HFFc6 (cell line): ENCODE measurements around the gene ZNF337. TPM values are rescaled to one million over a fixed set of nuclear protein-coding genes. Genes with fewer than 3 reads are reported as not detected.
"Not testable (repeated sequence)": the region's sequence is repeated elsewhere in the genome, so short reads cannot be mapped to it uniquely, and the experiment has no call there.

Experiments
- DNase-seq: peaks from one replicate; pipeline ENCODE4 v3.0.0-alpha.2; 2018
- H3K27ac Mint-ChIP-seq: 2 replicates; pipeline ENCODE4 v1.8.0; 2020; ENCODE audit warnings: mild to moderate bottlenecking, mixed read lengths
- H3K27me3 Mint-ChIP-seq: 2 replicates; pipeline ENCODE4 v1.8.0; 2021; ENCODE audit warnings: mild to moderate bottlenecking, moderate library complexity, mixed read lengths; ENCODE audit not compliant: insufficient read depth
- H3K36me3 Mint-ChIP-seq: 2 replicates; pipeline ENCODE4 v1.8.0; 2021; ENCODE audit warnings: low read depth, mixed read lengths
- H3K4me1 Mint-ChIP-seq: 2 replicates; pipeline ENCODE4 v1.8.0; 2020; ENCODE audit warnings: low read depth, mixed read lengths
- H3K4me3 Mint-ChIP-seq: 2 replicates; pipeline ENCODE4 v1.8.0; 2020; ENCODE audit warnings: mild to moderate bottlenecking, moderate library complexity, mixed read lengths
- H3K9me3 Mint-ChIP-seq: 2 replicates; pipeline ENCODE4 v1.8.0; 2020; ENCODE audit warnings: mild to moderate bottlenecking, mixed read lengths
- total RNA-seq, 6 experiments: library from RNA; stranded (reverse); fragmentation: NEBNext Ultra II Directional; extraction: Animal tissue kit (Norgen Biotek cat#: 25700); gene quantifications; 2 replicates in 1 of 6; 3 replicates in 5 of 6; pipeline ENCODE4 v1.2.3, GENCODE V29; 2021
- TF ChIP-seq, protein P1 (sequence below): fragments of 200-600 bp; sonication (generic); IDR thresholded peaks from 2 replicates; pipeline ENCODE4 v1.5.0; 2021; ENCODE audit warnings: antibody characterized with exemption, mild to moderate bottlenecking

The ZNF337 gene
- total RNA-seq, 6 experiments from 2014 or later, result 8.2 to 11.3 (median 9.2) TPM

DNA sequence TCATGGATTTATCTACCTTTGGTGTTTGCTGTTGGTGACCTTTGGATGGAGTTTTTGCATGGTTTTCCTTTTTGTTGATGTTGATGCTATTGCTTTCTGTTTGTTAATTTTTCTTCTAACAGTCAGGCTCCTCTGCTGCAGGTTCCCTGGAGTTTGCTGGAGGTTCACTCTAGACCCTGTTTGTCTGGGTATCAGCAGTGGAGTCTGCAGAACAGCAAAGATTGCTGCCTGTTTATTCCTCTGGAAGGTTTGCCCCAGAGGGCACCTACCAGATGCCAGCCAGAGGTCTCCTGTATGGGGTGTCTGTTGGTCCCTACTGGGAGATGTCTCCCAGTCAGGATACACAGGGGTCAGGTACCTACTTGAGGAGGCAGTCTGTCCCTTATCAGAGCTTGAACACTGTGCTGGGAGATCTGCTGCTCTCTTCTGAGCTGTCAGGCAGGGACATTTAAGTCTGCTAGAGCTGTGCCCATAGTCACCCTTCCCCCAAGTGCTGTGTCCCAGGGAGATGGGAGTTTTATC is 9.2 kb upstream of the ZNF337 start:
- Mint-ChIP-seq H3K9me3 (peaks cover 7% of the 10 kb centered on the region), H3K36me3 (peaks cover 14% of the 10 kb centered on the region)

DNA sequence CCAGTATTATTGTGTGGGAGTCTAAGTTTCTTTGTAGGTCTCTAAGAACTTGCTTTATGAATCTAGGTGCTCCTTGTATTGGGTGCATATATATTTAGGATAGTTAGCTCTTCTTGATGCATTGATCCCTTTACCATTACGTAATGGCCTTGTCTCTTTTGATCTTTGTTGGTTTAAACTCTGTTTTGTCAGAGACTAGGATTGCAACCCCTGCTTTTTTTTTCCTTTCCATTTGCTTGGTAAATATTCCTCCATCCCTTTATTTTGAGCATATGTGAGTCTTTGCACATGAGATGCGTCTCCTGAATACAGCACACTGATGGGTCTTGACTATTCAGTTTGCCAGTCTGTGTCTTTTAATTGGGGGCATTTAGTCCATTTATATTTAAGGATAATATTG is 7.7 kb upstream of the ZNF337 start:
- H3K4me3 Mint-ChIP-seq, H3K27ac Mint-ChIP-seq, H3K27me3 Mint-ChIP-seq, DNase-seq, H3K4me1 Mint-ChIP-seq: not testable (repeated sequence)
- peaks cover 30% of the 10 kb centered on the region for H3K36me3 Mint-ChIP-seq
- H3K9me3 Mint-ChIP-seq, result peaks cover 23% of the 10 kb centered on the region

More for the DNA sequence above, 9.2 kb upstream of the ZNF337 start:
- H3K27me3 Mint-ChIP-seq, result no peaks in the 10 kb centered on the region; the same call in none of the 2 replicates
- no peak overlapping the region for H3K27ac Mint-ChIP-seq
- no peak for DNase-seq
- H3K4me1 Mint-ChIP-seq, result no peaks in the 10 kb centered on the region; the same call in 1 of the 2 replicates
- TF ChIP-seq, protein P1, sequence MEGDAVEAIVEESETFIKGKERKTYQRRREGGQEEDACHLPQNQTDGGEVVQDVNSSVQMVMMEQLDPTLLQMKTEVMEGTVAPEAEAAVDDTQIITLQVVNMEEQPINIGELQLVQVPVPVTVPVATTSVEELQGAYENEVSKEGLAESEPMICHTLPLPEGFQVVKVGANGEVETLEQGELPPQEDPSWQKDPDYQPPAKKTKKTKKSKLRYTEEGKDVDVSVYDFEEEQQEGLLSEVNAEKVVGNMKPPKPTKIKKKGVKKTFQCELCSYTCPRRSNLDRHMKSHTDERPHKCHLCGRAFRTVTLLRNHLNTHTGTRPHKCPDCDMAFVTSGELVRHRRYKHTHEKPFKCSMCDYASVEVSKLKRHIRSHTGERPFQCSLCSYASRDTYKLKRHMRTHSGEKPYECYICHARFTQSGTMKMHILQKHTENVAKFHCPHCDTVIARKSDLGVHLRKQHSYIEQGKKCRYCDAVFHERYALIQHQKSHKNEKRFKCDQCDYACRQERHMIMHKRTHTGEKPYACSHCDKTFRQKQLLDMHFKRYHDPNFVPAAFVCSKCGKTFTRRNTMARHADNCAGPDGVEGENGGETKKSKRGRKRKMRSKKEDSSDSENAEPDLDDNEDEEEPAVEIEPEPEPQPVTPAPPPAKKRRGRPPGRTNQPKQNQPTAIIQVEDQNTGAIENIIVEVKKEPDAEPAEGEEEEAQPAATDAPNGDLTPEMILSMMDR, result no peak
- H3K4me3 Mint-ChIP-seq, result no peak overlapping the region

DNA sequence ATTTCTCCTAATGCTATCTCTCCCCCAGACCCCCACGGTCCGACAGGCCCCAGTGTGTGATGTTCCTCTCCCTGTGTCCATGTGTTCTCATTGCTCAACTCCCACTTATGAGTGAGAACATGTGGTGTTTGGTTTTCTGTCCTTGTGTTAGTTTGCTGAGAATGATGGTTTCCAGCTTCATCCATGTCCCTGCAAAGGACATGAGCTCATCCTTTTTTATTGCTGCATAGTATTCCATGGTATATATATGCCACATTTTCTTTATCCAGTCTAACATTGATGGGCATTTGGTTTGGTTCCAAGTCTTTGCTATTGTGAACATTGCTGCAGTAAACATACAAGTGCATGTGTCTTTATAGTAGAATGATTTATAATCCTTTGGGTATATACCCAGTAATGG is 4.2 kb upstream of the ZNF337 start:
- H3K36me3 Mint-ChIP-seq, result peaks cover 34% of the 10 kb centered on the region
- not testable (repeated sequence) for H3K27me3 Mint-ChIP-seq, H3K4me3 Mint-ChIP-seq, DNase-seq, H3K27ac Mint-ChIP-seq
- H3K4me1 Mint-ChIP-seq, result peaks cover 12% of the 10 kb centered on the region
- H3K9me3 Mint-ChIP-seq, result peaks cover 32% of the 10 kb centered on the region

DNA sequence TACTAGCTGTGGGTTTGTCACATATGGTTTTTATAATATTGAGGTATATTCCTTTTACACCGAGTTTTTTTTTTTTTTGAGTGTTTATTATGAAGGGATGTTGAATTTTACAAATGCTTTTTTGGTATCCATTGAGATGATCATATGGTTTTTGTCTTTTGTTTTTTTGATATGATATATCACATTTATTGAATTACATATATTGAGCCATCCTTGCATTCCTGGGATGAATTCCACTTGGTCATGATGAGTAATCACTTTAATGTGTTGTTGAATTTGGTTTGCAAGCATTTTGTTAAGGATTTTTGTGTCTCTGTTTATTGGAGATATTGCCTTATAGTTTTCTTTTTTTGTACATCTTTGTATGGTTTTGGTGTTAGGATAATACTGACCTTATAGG is 3.3 kb upstream of the ZNF337 start:
- H3K4me1 Mint-ChIP-seq, result peaks cover 20% of the 10 kb centered on the region
- H3K9me3 Mint-ChIP-seq, result peaks cover 32% of the 10 kb centered on the region
- H3K27me3 Mint-ChIP-seq, result no peaks in the 10 kb centered on the region; the same call in none of the 2 replicates
- H3K27ac Mint-ChIP-seq, result no peak overlapping the region
- H3K4me3 Mint-ChIP-seq, result no peak overlapping the region
- TF ChIP-seq, protein P1, result no peak
- peaks cover 34% of the 10 kb centered on the region for H3K36me3 Mint-ChIP-seq
- peak; percentile 11 for DNase-seq

DNA sequence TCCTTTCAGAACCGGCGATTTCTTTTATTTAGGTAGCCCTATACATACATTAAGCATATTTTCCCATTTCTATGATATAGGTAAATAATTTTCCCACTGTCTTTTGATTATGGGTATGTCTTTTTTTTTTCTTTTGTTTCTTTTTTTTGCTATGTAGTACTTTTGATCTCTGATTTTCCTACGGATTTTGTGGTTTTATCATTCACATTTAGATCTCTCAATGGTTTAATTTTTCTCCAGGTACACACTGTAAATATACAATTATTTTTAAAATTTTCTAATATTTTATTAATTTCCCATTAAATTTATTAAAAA is 436 bp upstream of the ZNF337 start:
- TF ChIP-seq, protein P1, result no peak
- Mint-ChIP-seq H3K4me3 (peak overlapping the region; percentile 92), H3K27ac (peak overlapping the region; percentile 86), H3K27me3 (no peaks in the 10 kb centered on the region), H3K9me3 (peaks cover 32% of the 10 kb centered on the region), H3K4me1 (peaks cover 39% of the 10 kb centered on the region), H3K36me3 (peaks cover 35% of the 10 kb centered on the region)
- no peak for DNase-seq

DNA sequence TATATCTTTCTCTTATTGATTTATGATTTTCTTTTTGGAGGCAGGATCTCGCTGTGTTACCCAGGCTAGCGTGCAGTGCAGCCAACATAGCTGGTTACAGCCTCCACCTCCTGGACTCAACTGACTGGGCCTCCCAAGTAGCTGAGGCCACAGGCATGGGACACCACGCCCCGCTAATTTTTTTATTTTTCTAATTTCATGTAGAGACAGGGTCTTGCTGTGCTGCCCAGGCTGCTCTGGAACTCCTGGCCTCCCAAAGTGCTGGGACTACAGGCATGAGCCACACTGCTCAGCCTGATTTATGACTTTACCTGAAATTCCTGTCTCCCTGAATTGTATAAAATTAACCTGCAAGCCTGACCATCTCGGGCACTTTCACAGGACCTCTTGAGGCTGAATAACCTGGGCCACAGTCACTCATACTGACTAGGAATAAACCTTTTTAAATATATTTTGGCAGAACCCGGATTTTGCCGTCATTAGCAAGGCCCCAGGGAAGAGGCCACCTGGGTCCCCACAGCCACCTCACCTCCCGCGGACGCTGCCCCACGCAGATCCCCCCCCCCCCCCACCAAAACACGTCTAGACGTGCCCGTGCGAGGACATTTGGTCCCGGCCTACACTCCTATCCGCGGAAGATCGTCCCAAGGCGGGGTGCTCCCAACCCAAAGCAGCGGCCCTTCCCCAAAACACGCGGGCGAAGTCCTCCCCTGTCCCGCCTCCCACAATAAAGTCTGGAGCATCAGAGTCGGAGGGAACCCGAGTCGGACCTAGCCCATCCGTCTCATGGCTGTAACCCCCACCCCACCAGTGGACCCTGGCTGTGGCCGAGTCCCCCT is 902 bp downstream of the ZNF337 start:
- TF ChIP-seq, protein P1, result no peak
- H3K9me3 Mint-ChIP-seq, result peaks cover 23% of the 10 kb centered on the region
- H3K4me3 Mint-ChIP-seq, result peak overlapping the region; percentile 92
- no peak for DNase-seq
- peak overlapping the region; percentile 86 for H3K27ac Mint-ChIP-seq
- H3K4me1 Mint-ChIP-seq, result peaks cover 40% of the 10 kb centered on the region
- no peaks in the 10 kb centered on the region for H3K27me3 Mint-ChIP-seq
- peaks cover 29% of the 10 kb centered on the region for H3K36me3 Mint-ChIP-seq
